GM10266 (cell line): Measurements from ENCODE around the gene SPATA4.
"Not testable (repeated sequence)": the region's sequence is repeated elsewhere in the genome, so short reads cannot be mapped to it uniquely, and the experiment has no call there.

ENCODE experiments used
- DNase-seq: peaks from one replicate; pipeline ENCODE4 v3.0.0; 2012; ENCODE audit errors: extremely low spot score
- TF ChIP-seq, protein P1 (sequence below): IDR thresholded peaks from 2 replicates; pipeline ENCODE4 v1.5.1; 2012; ENCODE audit warnings: mild to moderate bottlenecking, low read depth; ENCODE audit not compliant: control insufficient read depth, insufficient read depth; ENCODE audit errors: missing control alignments

Gene SPATA4

DNA sequence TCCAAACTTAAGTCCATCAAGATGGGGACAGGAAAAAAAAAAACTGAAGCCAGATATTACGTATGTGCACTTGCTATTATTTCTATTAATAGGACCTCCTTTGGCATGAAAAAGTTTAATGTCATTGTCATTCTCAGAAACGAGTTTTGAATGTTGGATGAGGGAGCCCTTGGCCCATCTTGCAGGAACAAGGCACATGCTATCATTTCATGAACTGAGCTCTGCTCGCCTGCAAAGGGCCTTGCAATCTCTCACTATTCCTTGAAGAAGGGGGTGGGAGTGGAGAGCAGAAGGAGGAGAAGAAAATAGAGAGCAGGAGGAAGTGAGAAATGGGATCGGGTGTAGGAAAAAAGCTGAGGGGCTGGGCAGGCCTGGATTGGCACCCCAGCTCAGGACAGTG, 34.3 kb upstream of the SPATA4 start:
- TF ChIP-seq, protein P1, sequence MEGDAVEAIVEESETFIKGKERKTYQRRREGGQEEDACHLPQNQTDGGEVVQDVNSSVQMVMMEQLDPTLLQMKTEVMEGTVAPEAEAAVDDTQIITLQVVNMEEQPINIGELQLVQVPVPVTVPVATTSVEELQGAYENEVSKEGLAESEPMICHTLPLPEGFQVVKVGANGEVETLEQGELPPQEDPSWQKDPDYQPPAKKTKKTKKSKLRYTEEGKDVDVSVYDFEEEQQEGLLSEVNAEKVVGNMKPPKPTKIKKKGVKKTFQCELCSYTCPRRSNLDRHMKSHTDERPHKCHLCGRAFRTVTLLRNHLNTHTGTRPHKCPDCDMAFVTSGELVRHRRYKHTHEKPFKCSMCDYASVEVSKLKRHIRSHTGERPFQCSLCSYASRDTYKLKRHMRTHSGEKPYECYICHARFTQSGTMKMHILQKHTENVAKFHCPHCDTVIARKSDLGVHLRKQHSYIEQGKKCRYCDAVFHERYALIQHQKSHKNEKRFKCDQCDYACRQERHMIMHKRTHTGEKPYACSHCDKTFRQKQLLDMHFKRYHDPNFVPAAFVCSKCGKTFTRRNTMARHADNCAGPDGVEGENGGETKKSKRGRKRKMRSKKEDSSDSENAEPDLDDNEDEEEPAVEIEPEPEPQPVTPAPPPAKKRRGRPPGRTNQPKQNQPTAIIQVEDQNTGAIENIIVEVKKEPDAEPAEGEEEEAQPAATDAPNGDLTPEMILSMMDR: no peak
- DNase-seq: no peak

DNA sequence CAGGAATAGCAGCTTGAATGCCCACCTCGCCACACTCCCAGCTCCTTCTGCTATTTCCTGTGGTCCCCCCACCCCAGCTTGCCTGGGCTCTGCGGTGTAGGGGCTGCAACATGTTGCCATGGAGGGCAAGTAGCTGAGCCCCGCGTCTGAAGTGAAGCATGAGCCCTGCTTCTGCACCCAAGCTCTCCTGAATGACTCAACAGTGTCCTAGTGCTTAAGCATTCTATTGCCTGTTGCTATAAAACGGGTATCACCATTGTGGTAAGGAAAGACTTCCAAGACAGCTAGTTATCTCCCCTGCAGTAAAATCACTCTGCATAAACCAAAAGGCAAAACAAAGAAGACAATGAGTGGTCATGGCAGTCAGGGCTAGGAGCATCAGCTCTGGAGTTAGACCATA, 31.4 kb upstream of the SPATA4 start:
- TF ChIP-seq, protein P1: no peak
- no peak for DNase-seq

DNA sequence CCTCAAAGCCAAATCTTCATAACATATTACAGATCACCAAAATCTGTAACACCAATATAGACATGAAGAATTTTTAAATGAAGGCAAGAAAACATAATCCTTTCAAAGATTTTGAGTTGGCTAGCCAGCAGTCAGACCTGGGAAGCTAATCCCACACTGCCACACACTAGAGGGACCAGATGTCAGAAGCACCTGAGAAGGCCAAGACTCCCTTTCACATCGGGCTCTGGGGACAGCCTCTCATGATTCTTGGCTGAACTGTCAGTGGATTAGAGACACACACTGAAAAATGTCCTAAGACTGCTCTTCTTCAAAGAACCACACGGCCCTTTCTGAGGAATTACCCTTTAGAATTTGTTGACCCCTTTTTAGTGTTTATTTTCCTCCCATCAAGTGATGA, 28.2 kb upstream of the SPATA4 start:
- DNase-seq: no peak
- TF ChIP-seq, protein P1: no peak

DNA sequence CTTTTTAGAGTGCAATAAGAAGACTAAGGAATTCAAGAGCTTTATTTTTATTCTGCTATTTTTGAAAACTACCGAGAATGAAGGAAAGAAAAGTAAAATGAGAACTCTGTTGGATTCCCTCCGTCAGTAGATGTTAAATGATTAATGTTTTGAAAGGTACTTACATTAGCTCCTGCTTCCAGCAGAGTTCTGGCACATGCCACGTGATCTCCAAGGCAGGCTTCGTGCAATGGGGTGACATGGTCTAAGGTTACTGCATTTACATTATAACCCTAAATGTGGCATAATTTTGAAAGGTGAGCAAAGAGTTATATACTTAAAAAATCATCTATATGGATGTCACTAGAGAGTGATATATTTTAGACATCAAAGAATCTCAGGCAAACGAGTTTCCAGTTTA, 26.8 kb upstream of the SPATA4 start:
- no peak for DNase-seq
- TF ChIP-seq, protein P1: no peak

DNA sequence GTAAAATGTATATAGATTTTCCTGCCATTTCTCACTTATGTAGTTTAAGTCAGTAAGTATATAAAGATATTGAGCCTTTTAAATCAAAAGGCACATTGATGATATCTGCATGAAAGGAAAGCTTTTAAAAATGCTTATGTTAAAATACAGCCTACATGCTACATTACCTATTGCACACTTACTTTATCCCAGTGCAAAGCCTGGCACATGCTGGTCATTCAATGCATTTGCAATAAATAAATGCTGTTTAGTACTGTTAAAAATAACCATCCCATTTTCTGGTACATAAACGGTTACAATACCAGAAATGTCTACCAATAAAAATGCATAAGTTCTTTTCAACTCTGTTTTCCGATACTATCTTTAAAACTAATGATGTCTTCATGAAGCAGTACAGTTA, 22.1 kb upstream of the SPATA4 start:
- DNase-seq: no peak
- TF ChIP-seq, protein P1: no peak

DNA sequence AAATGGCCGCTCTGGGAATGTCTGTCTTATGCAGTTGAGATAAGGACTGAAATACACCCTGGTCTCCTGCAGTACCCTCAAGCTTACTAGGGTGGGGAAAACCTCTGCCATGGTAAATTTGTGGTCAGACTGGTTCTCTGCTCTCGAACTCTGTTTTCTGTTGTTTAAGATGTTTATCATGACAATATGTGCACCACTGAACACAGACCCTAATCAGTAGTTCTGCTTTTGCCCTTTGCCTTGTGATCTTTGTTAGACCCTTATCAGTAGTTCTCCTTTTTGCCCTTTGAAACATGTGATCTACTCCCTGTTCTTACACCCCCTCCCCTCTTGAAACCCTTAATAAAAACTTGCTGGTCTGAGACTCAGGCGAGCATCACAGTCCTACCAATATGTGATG, 17.0 kb upstream of the SPATA4 start:
- not testable (repeated sequence) for DNase-seq

DNA sequence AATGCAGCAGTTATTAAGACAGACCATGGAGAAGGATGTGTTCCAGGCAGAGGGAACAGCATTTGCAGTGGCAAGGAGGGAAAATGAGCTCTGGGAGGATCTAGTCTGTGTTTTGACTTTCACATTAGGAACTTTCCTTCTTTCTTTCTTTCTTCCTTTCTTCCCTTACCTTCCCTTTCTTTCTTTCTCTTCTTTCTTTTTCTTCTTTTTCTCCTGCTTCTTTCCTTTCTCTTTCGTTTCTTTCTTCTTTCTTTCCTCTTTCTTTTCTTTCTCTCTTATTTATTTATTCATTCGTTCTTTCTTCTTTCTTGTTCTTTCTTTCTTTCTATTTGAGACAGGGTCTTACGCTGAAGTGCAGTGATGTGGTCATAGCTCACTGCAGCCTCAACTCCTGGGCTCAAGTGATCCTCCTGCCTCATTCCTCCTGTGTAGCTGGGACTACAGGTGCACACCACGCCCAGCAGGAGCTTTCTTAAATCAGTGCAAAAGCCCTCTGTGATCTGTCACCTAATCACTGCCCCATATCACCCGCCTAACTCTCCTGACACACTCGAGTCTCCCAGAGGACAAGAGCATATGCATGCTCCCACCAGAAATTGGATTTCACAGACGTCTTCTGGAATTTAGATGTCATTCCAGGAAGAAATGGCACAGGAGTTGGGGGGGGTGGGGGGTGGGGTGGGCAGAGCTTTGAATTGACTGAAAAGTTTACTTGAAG, 15.4 kb upstream of the SPATA4 start:
- TF ChIP-seq, protein P1: no peak
- no peak for DNase-seq

DNA sequence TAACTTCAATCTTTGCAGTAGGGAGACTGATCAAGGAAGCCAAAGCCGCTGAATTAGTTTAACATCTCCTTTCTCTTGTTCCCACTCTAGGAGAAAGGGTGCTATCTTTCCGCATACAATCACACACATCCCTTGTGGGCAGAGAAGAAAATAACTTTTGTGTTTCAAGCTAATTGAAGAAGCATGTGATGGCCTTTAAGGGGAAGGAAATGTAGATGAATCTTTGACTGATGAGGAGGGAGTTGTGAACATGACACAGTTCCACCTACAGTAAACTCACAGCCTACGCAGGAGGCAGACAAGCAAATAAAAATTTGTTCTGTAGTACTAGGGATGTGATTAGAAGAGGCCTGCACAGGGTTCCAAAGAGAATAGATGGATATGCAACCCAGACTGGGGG, 14.7 kb upstream of the SPATA4 start:
- no peak for DNase-seq
- TF ChIP-seq, protein P1: no peak
